Activated naive CD4-positive, alpha-beta T cell treated with anti-CD3 and anti-CD28 coated beads, Interleukin-2, amount 50 U/mL, for 24 hours (primary cell): Measurements from ENCODE around the gene PLCH2.
"Not testable (repeated sequence)": the region's sequence is repeated elsewhere in the genome, so short reads cannot be mapped to it uniquely, and the experiment has no call there.

Source experiments
- H3K27ac Mint-ChIP-seq: one replicate; pipeline ENCODE4 v1.8.0; 2021; ENCODE audit warnings: mild to moderate bottlenecking, mixed read lengths
- H3K27me3 Mint-ChIP-seq: one replicate; pipeline ENCODE4 v1.8.0; 2021; ENCODE audit warnings: mixed read lengths
- H3K36me3 Mint-ChIP-seq: one replicate; pipeline ENCODE4 v1.8.0; 2021; ENCODE audit warnings: mixed read lengths
- H3K4me1 Mint-ChIP-seq: one replicate; pipeline ENCODE4 v1.8.0; 2021; ENCODE audit warnings: mixed read lengths
- H3K4me3 Mint-ChIP-seq: one replicate; pipeline ENCODE4 v1.8.0; 2021; ENCODE audit warnings: mild to moderate bottlenecking, mixed read lengths
- H3K9me3 Mint-ChIP-seq: one replicate; pipeline ENCODE4 v1.8.0; 2021; ENCODE audit warnings: mixed read lengths

Gene PLCH2

DNA sequence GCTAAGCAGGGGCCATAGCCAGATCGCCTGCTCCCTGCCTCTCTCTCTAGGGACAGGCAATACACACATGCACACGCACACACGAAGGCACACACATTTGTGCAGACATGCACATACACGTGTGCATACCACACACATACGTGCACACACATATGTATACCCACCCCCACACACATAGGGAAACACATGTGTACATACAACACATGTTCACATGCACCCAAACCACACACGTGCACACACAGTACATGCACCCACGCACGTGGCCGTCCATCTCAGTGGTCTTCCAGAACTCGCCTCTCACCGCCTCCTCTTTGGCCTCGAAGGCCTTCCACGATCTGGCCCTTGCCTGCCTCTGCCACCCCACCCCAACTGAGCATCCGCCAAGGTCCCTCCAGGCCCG is 38.5 kb upstream of the PLCH2 start:
- no peak overlapping the region for H3K27ac Mint-ChIP-seq
- H3K36me3 Mint-ChIP-seq = no peaks in the 10 kb centered on the region
- H3K4me3 Mint-ChIP-seq = no peak overlapping the region
- H3K4me1 Mint-ChIP-seq = no peaks in the 10 kb centered on the region
- no peaks in the 10 kb centered on the region for H3K27me3 Mint-ChIP-seq
- no peaks in the 10 kb centered on the region for H3K9me3 Mint-ChIP-seq

DNA sequence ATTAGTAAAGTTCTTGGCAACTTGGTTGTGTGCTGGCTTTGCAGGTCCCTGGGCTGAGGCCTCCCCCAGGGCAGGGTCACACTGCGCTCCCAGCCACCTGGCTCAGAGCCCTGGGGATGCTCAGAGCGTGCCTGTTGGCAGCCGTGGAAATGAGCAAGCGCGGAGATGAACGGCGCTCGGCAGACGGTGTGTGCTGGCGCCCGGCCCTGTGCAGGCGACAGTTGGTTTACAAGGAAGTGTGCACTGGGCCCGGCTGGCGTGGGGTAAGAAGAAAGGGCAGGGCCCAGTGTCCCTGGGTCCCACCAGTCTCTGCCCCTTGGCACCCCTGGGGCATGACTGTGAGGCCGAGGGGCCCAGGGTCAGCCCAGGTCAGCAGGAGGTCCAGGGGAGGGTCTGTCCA is 38.1 kb upstream of the PLCH2 start:
- no peaks in the 10 kb centered on the region for H3K9me3 Mint-ChIP-seq
- H3K27ac Mint-ChIP-seq = no peak overlapping the region
- H3K4me3 Mint-ChIP-seq = no peak overlapping the region
- no peaks in the 10 kb centered on the region for H3K36me3 Mint-ChIP-seq
- H3K27me3 Mint-ChIP-seq = no peaks in the 10 kb centered on the region
- no peaks in the 10 kb centered on the region for H3K4me1 Mint-ChIP-seq

DNA sequence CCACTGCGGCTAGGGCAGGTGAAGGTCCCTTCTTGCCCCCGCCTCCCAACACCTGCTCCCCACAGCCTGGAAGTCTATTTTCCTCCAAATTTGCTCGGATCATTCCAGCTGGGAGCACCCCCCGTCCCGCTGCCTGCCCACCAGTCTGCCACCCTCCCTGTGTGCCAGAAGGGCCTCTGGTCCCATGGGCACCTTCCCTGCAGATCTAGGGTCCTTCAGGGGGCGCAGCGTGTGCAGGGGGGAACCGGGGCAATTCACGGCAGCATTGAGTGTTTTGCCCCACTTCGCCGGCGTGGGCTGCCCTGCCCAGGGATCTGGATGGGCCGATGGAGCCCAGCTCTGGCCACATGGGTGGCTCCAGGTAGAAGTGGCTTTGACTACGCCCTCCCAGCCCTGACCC is 37.4 kb upstream of the PLCH2 start:
- no peaks in the 10 kb centered on the region for H3K36me3 Mint-ChIP-seq
- H3K4me3 Mint-ChIP-seq = no peak overlapping the region
- no peaks in the 10 kb centered on the region for H3K4me1 Mint-ChIP-seq
- no peaks in the 10 kb centered on the region for H3K9me3 Mint-ChIP-seq
- no peak overlapping the region for H3K27ac Mint-ChIP-seq
- H3K27me3 Mint-ChIP-seq = no peaks in the 10 kb centered on the region

DNA sequence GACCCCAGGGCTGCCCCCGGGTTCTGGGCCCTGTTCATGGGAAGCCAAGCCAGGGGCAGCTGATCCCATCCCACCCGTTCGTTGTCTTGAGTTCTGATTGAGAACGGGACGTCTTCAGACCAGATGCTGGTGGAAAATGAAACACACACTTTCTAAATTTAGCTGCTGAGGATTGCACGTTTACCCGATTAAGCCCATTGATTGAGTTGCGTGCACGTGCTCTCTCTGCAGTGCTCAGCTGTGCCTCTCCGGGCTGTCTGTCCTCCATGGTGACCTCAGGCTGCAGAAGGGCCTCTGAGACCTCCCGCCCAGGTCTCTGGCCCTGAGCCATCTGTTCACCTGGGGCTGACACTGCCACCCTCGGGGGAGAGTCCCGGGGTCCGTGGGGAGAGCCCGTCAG is 36.7 kb upstream of the PLCH2 start:
- H3K4me3 Mint-ChIP-seq = no peak overlapping the region
- no peak overlapping the region for H3K27ac Mint-ChIP-seq
- no peaks in the 10 kb centered on the region for H3K36me3 Mint-ChIP-seq
- no peaks in the 10 kb centered on the region for H3K27me3 Mint-ChIP-seq
- H3K9me3 Mint-ChIP-seq = no peaks in the 10 kb centered on the region
- no peaks in the 10 kb centered on the region for H3K4me1 Mint-ChIP-seq

DNA sequence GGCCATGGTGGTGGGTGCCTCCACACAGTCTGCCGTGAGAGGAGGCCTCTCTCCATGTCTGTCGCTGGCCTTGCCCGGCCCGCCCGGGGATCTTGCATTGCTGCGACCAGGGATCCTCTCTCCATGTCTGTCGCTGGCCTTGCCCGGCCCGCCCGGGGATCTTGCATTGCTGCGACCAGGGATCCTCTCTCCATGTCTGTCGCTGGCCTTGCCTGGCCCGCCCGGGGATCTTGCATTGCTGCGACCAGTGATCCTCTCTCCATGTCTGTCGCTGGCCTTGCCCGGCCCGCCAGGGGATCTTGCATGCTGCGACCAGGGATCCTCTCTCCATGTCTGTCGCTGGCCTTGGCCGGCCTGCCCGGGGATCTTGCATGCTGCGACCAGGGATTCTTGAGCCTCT is 35.7 kb upstream of the PLCH2 start:
- not testable (repeated sequence) for H3K27ac Mint-ChIP-seq

DNA sequence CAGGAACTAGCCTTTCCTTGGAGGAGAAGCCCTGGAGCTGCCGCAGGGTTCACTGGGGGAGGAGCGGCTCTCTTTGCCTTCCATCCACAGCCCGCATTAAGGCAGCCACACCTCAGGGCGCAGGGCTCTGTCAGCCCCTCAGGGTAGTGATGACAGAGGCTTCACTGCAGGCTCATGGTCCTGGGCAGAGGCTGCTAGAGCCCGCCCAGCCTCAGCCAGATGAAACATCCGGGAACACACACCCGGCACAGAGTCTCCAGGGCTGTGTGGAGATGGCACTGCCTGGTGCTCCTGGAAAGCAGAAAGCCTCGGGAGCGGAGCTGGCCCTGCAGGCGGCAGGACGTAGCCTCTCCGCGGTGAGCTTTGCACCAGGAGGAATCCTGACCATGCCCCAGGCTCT is 34.3 kb upstream of the PLCH2 start:
- H3K36me3 Mint-ChIP-seq = no peaks in the 10 kb centered on the region
- no peaks in the 10 kb centered on the region for H3K9me3 Mint-ChIP-seq
- H3K27me3 Mint-ChIP-seq = no peaks in the 10 kb centered on the region
- no peak overlapping the region for H3K4me3 Mint-ChIP-seq
- H3K4me1 Mint-ChIP-seq = no peaks in the 10 kb centered on the region
- no peak overlapping the region for H3K27ac Mint-ChIP-seq

More for the DNA sequence above, 35.7 kb upstream of the PLCH2 start:
- H3K4me1 Mint-ChIP-seq, H3K36me3 Mint-ChIP-seq, H3K9me3 Mint-ChIP-seq, H3K4me3 Mint-ChIP-seq, H3K27me3 Mint-ChIP-seq: not testable (repeated sequence)

DNA sequence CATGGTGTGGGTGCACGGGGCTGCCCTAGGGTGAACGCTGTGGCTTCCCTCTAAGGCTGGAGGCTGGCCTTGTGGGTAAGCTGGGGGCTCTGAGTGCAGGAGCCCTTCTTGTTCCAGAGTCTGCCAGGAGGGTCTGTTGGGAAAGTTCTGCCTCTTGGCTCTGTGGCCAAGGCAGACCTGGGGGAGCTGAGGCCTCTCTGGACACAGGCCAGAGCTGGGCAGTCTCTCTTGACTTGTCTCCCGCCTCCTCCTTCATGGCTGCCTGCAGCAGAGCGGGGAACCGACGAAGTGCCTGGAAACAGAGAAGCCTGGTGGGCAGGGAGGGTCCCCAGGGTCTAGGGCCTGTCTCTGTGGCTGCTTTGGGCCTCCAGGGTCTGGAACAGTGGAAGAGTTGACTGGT is 33.4 kb upstream of the PLCH2 start:
- H3K4me3 Mint-ChIP-seq = no peak overlapping the region
- H3K36me3 Mint-ChIP-seq = no peaks in the 10 kb centered on the region
- H3K27ac Mint-ChIP-seq = no peak overlapping the region
- H3K4me1 Mint-ChIP-seq = no peaks in the 10 kb centered on the region
- no peaks in the 10 kb centered on the region for H3K27me3 Mint-ChIP-seq
- no peaks in the 10 kb centered on the region for H3K9me3 Mint-ChIP-seq

DNA sequence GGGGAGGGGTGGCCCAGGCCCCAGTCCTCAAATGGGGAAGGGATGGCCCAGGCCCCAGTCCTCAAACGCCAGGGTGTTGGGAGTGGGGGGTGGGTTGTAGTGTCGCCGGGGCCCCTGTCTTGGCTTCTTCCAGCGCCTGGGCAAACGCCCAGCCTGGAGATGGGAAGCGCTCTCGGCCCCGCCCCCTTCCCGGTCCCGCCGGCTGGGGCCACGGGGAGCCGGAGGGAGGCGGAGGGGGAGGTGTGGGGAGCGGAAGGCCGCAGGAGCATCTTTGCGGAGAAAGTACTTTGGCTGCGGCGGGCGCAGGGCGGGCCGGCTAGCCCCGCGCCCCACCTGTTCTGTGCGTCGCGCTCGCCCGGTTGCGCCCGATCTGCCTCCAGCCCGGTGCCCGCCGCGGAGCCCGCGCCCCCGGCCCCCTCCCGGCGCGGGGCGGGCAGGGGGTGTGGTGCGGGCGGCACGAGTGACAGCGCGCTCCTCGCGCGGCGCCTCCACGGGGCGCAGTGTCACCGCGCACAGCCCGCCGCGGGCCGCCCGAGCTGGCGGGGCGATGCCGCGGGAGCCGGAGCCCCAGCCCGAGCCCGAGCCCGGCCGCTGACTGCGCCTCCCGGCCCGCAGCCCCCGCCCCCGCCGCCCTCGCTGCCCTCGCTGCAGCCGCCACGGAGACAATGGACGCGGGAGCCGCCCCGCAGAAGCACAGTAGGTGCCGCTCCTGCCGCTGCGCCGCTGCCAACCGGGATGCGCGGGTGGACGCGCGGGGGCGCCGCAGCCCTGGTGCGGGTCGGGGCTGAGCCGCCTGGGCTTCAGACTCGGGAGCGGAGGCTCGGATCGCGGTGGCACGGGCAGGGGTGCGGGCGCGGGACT is 32.6 kb upstream of the PLCH2 start:
- Mint-ChIP-seq H3K36me3 (no peaks in the 10 kb centered on the region), H3K4me1 (no peaks in the 10 kb centered on the region), H3K4me3 (no peak overlapping the region), H3K27me3 (no peaks in the 10 kb centered on the region), H3K27ac (no peak overlapping the region), H3K9me3 (no peaks in the 10 kb centered on the region)

DNA sequence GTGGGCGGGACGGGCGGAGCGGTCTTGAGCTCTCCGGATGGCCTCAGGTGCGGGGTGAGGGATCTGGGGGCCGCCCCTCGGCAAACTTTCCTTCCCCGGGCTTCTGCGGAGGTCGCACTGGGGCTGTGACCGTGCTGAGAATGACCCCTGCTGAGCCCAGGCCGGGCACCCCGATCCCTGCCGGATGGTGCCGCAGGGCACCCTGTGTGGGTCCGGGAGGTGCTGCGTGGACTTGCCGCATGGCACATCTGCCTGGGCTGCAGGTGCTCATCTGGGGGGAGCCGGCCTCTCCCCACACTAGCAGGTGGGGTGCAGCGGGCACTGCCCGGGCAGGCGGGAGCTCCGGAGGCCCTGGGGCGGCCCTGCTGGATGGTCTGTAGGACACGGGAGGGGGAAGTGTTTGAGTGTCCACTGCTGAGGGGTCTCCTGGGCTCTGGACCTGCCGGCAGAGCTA is 31.9 kb upstream of the PLCH2 start:
- Mint-ChIP-seq H3K4me3 (no peak overlapping the region), H3K4me1 (no peaks in the 10 kb centered on the region), H3K27me3 (no peaks in the 10 kb centered on the region), H3K27ac (no peak overlapping the region), H3K36me3 (no peaks in the 10 kb centered on the region), H3K9me3 (no peaks in the 10 kb centered on the region)

DNA sequence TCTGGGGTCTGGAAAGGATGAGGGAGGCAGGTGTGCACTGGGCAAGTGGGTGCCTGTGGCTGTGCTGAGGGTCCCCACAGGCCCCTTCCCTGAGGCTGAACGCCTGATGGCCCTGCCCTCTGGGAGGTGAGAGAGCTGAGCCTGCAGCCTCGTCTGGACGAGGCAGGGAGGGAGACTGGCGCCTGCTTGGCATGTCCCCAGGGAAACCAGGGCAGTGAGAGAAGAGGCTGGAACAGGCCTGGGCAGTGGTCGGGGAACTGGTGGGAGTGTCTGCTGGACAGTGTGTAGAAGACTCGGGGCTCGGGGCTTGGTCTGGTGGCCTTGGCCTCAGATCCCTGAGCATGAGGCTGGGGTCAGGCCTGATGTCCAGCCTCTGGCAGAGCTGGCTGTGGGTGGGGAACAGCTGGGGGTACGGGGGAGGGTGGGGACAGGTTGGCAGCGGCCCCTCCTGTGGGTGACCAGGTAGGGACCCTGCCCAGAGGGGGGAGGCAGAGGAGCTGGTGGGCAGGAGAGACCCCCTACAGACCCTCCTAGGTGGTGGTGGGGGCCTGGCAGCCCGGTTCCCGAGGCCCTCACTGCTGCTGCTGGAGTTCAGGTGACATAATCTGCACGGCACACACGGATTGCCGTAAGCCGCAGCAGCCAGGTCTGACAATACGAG is 30.8 kb upstream of the PLCH2 start:
- Mint-ChIP-seq H3K9me3 (no peaks in the 10 kb centered on the region), H3K27me3 (no peaks in the 10 kb centered on the region), H3K36me3 (no peaks in the 10 kb centered on the region), H3K27ac (no peak overlapping the region), H3K4me1 (no peaks in the 10 kb centered on the region), H3K4me3 (no peak overlapping the region)

DNA sequence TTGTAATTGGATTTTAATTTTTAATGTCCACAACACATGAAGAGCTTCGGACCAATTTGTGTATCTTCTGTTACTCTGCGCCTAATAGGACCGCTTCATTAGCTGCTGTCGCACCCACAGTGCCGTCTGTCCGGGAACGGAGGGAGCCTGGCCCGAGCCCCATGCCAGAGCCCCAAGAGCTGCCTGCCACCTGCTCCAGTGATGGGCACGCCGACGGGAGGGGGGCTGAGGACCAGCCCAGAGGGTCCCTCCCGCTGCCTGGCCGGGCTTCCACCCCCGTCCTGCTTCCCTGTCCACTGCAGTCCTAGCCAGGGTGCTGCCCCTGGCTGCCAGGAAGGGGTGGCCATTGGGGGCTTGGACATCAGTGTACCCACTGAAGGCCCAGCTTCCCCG is 30.3 kb upstream of the PLCH2 start:
- Mint-ChIP-seq H3K27ac (no peak overlapping the region), H3K9me3 (no peaks in the 10 kb centered on the region), H3K27me3 (no peaks in the 10 kb centered on the region)

DNA sequence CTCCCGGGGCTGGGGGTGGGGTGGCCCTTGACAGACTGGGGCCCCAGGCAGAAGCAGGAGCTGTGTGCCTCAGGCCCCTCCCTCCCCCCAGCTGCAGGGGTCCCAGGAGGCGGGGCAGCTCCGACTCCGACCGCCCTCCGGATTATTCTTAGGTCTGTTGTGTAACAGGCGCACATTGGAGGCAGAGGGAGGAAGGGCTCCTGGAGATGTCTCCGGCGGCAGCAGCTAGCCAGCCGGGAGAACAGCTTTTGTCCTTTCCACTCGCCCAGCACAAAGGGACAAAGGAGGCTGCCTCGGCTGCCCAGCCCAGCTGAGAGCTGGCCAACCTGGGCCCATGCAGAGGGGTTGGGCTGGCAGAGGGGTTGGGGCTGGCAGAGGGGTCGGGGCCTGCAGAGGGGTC is 29.7 kb upstream of the PLCH2 start:
- no peaks in the 10 kb centered on the region for H3K27me3 Mint-ChIP-seq
- no peaks in the 10 kb centered on the region for H3K36me3 Mint-ChIP-seq
- no peaks in the 10 kb centered on the region for H3K9me3 Mint-ChIP-seq
- no peaks in the 10 kb centered on the region for H3K4me1 Mint-ChIP-seq
- no peak overlapping the region for H3K4me3 Mint-ChIP-seq
- no peak overlapping the region for H3K27ac Mint-ChIP-seq

More for the DNA sequence above, 30.3 kb upstream of the PLCH2 start:
- Mint-ChIP-seq H3K4me1 (no peaks in the 10 kb centered on the region), H3K4me3 (no peak overlapping the region), H3K36me3 (no peaks in the 10 kb centered on the region)

DNA sequence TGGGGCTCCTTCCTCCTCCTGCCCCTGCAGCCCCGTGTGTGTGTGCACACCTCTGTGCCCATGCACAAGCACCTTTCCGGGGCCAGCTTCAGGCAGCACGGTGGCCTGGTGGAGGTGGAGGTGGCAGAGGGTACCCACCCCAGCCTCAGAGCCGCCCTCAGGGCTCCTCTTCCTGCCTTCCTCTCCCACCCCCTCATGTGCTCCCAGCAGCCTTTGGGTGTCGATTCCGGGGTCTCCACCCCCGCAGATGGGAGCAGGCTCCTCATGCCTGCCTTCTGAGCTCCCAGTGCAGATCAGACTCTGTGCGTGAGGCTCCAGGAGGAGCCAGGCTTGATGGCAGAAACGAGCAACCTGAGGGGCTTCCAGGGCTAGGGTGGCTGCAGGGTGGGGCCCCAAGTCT is 29.2 kb upstream of the PLCH2 start:
- Mint-ChIP-seq H3K4me1 (no peaks in the 10 kb centered on the region), H3K36me3 (no peaks in the 10 kb centered on the region), H3K27me3 (no peaks in the 10 kb centered on the region), H3K4me3 (no peak overlapping the region), H3K27ac (no peak overlapping the region), H3K9me3 (no peaks in the 10 kb centered on the region)

DNA sequence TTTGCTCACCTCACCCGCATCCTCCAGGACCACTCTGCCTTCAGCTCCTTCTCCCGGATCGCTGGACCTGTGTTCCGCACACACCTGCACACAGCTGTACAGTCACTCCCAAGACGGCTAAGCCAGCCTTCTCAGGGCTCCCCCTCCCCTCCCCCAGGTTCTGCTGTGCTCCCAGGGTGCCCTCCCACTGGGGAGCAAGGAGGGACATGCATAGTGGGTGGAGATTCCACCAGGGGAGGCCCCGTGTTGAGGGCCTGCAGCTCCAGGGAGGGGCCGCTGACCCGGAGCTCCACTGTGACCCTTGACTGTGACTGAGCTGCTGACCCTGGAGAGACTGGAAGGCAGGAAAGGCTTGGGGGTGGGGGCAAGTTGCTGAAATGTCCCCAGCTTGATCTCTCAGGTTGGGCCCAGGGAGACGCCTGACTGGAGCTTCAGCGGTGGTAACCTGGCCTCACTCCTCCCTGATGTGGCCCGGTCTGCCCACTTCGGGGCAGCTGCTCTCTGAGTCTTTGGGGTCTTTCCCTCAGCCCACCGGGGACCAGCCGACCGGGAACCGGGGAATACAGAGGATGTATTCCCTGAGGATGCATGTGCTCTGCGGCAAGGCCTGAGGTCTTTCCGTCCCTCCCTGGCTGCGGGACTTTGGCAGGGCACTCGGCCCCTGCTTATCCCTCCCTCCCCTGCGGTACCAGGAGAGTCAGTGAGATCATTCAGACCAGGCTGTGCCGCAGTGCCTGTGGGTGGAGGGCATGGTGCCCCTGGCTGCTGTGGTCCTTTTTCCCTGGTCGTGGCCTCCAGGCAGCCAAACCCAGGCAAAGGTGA is 28.6 kb upstream of the PLCH2 start:
- no peak overlapping the region for H3K27ac Mint-ChIP-seq
- H3K36me3 Mint-ChIP-seq = no peaks in the 10 kb centered on the region
- H3K27me3 Mint-ChIP-seq = no peaks in the 10 kb centered on the region
- H3K4me3 Mint-ChIP-seq = no peak overlapping the region
- H3K4me1 Mint-ChIP-seq = no peaks in the 10 kb centered on the region
- H3K9me3 Mint-ChIP-seq = no peaks in the 10 kb centered on the region

DNA sequence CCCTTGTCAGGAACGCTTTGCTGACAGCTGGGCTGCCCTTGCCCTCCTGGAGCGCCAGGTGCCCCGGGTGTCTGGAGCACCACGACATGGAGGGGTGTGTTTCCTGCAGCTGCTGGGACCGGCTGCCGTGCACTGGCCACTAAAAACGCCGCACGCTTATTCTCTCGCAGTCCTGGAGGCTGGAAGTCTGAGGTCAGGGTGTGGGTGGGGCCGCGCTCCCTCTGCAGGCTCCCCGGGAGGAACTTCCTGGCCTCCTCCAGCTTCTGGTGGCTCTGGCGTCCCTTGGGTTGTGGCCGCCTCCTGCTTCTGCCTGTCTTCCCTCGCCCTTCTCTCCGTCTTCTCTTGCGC is 28.0 kb upstream of the PLCH2 start:
- Mint-ChIP-seq H3K4me3 (no peak overlapping the region), H3K27me3 (no peaks in the 10 kb centered on the region), H3K9me3 (no peaks in the 10 kb centered on the region), H3K27ac (no peak overlapping the region), H3K36me3 (no peaks in the 10 kb centered on the region), H3K4me1 (no peaks in the 10 kb centered on the region)
